Nephron (organoid): ENCODE data around the gene FARP1.

Experiments used
- H3K27ac Mint-ChIP-seq, 3 experiments: 2 replicates each; pipeline ENCODE4 v1.8.0; 2020; ENCODE audit warnings: mixed read lengths in 3 of 3, mild to moderate bottlenecking in 2 of 3, moderate library complexity in 1 of 3
- H3K27me3 Mint-ChIP-seq: 2 replicates; pipeline ENCODE4 v1.8.0; 2021; ENCODE audit warnings: low read depth, mild to moderate bottlenecking, moderate library complexity, mixed read lengths
- H3K36me3 Mint-ChIP-seq: 2 replicates; pipeline ENCODE4 v1.8.0; 2020; ENCODE audit warnings: low read depth, mixed read lengths
- H3K4me1 Mint-ChIP-seq: 2 replicates; pipeline ENCODE4 v1.8.0; 2020; ENCODE audit warnings: mixed read lengths
- H3K4me3 Mint-ChIP-seq, 3 experiments: 2 replicates each; pipeline ENCODE4 v1.8.0; 2020; ENCODE audit warnings: mild to moderate bottlenecking in 3 of 3, mixed read lengths in 3 of 3, moderate library complexity in 2 of 3
- H3K9me3 Mint-ChIP-seq: 2 replicates; pipeline ENCODE4 v1.8.0; 2020; ENCODE audit warnings: mixed read lengths
- TF ChIP-seq, protein P1 (sequence below), 3 experiments: fragments of 200-600 bp; sonication (generic); IDR thresholded peaks; one replicate each; pipeline ENCODE4 v1.5.0; 2021; ENCODE audit warnings: antibody characterized with exemption in 3 of 3; ENCODE audit not compliant: unreplicated experiment in 3 of 3

FARP1 gene

DNA sequence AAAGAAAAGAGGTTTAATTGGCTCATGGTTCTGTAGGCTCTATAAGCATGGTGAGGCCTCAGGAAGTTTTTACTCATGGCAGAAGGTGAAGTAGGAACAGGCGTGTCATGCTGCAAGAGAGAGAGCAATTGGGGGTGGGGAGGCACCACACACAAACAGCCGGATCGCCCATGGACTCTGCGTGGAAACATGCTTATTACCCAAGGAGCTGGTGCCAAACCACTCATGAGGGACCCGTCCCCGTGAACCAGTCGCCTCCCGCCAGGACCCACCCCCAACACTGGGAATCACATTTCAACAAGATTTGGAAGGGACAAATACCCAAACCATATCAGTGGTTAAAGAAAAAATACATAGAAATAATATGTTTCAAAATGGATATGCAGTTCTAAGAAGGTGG lies 208.7 kb downstream of the FARP1 start:
- Mint-ChIP-seq H3K4me3 (no peak overlapping the region), H3K9me3 (no peaks in the 10 kb centered on the region), H3K4me1 (peaks cover 47% of the 10 kb centered on the region), H3K27me3 (no peaks in the 10 kb centered on the region), H3K27ac (peak overlapping the region; percentile 10 to 66 (median 42)), H3K36me3 (peaks cover 42% of the 10 kb centered on the region)
- TF ChIP-seq, protein P1, sequence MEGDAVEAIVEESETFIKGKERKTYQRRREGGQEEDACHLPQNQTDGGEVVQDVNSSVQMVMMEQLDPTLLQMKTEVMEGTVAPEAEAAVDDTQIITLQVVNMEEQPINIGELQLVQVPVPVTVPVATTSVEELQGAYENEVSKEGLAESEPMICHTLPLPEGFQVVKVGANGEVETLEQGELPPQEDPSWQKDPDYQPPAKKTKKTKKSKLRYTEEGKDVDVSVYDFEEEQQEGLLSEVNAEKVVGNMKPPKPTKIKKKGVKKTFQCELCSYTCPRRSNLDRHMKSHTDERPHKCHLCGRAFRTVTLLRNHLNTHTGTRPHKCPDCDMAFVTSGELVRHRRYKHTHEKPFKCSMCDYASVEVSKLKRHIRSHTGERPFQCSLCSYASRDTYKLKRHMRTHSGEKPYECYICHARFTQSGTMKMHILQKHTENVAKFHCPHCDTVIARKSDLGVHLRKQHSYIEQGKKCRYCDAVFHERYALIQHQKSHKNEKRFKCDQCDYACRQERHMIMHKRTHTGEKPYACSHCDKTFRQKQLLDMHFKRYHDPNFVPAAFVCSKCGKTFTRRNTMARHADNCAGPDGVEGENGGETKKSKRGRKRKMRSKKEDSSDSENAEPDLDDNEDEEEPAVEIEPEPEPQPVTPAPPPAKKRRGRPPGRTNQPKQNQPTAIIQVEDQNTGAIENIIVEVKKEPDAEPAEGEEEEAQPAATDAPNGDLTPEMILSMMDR (IDR thresholded peaks at IDR 0.05; ENCODE audit: unreplicated experiment in 3 of 3) = no peak

DNA sequence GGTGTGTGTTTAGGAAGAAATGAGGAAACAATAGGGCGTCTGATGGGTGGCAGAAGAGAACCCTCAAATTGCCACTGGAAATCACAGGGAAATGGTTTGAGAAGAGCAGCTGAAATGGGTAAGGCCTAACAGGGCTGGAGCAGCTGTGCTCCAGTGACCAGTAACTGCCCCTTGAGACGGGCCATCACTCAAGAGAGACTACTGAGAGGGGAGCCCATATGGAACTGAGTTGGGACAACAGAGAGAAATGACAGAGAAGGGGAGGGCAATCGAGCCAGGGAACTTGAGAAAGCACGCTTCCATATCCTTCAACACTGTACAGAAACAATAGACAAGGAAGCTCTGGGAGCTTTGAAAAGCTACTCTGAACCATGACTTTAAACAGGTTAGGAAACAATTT lies 209.3 kb downstream of the FARP1 start:
- Mint-ChIP-seq H3K4me1 (peaks cover 41% of the 10 kb centered on the region), H3K27ac (peak overlapping the region; percentile 10 to 66 (median 42)), H3K27me3 (no peaks in the 10 kb centered on the region), H3K4me3 (no peak overlapping the region), H3K9me3 (peaks cover 3% of the 10 kb centered on the region), H3K36me3 (peaks cover 40% of the 10 kb centered on the region)
- TF ChIP-seq, protein P1 (IDR thresholded peaks at IDR 0.05; ENCODE audit: unreplicated experiment in 3 of 3) = no peak

DNA sequence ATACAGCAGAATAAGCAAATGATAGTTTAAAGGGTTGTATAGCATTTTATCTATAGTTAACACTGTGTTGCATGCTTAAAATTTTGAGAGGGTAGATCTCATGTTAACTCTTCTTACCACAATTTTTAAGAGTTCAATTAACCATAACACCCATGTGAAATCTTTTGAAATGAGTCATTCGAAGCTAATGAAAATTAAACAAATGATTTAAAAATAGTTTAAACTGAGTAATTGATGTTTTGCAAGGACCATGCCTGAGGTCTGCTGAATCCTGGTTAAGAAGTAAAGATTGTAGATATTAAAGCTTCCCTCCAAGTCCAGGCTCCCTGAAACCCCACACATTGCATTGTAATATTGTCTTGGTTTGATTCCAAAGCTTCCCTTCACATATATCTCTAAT lies 210.9 kb downstream of the FARP1 start:
- Mint-ChIP-seq H3K27me3 (no peaks in the 10 kb centered on the region), H3K9me3 (peaks cover 6% of the 10 kb centered on the region), H3K27ac (no peak overlapping the region), H3K4me1 (peaks cover 36% of the 10 kb centered on the region), H3K4me3 (no peak overlapping the region), H3K36me3 (peaks cover 36% of the 10 kb centered on the region)
- TF ChIP-seq, protein P1 (IDR thresholded peaks at IDR 0.05; ENCODE audit: unreplicated experiment in 3 of 3) = no peak

DNA sequence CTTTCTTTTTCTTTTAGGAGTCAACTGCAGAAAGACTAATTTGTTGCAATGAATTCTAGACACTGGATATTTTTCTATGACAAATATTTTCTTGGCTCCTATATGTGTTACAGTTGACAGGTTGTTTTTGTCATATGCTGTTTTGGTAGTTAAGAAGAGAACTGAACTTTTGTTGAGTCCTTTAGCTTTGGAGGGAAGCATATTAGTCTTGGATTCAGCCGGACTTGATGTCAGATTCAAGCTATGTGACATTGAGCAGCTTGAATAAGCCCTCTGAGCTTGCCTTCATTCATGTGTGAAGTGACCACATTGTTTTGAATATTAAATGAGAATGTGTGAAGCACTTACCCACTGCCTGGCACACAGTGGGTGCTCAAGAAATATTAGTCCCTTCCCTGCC lies 216.0 kb downstream of the FARP1 start:
- TF ChIP-seq, protein P1 (IDR thresholded peaks at IDR 0.05; ENCODE audit: unreplicated experiment in 3 of 3) = no peak
- Mint-ChIP-seq H3K36me3 (peaks cover 24% of the 10 kb centered on the region), H3K4me3 (no peak overlapping the region), H3K27ac (peak overlapping the region in 2 of 3 experiments; percentile 33 to 43), H3K4me1 (peaks cover 22% of the 10 kb centered on the region), H3K27me3 (no peaks in the 10 kb centered on the region), H3K9me3 (peaks cover 6% of the 10 kb centered on the region)

DNA sequence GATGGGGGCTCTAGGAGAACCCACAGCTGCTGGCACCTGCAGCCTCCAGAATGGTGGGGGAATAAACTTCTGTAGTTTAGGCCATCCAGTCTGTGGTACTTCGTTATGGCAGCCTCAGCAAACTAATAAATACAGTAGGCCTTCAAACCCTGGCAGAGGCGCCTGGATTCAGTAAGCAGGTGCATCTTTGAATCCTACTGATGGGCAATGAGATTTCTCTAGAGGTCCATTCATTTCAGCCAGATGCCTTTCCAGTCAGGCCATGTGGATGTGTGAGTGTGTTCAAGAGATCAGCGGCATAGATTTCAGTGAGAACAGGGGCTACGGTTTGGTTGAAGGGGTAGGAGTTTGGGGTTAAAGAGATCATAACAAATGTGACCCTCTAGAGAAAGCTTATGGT lies 217.7 kb downstream of the FARP1 start:
- H3K36me3 Mint-ChIP-seq = peaks cover 26% of the 10 kb centered on the region
- TF ChIP-seq, protein P1 (IDR thresholded peaks at IDR 0.05; ENCODE audit: unreplicated experiment in 3 of 3) = no peak
- H3K27me3 Mint-ChIP-seq = no peaks in the 10 kb centered on the region
- H3K4me3 Mint-ChIP-seq = no peak overlapping the region
- H3K27ac Mint-ChIP-seq = no peak overlapping the region
- peaks cover 32% of the 10 kb centered on the region for H3K4me1 Mint-ChIP-seq
- peaks cover 6% of the 10 kb centered on the region for H3K9me3 Mint-ChIP-seq

DNA sequence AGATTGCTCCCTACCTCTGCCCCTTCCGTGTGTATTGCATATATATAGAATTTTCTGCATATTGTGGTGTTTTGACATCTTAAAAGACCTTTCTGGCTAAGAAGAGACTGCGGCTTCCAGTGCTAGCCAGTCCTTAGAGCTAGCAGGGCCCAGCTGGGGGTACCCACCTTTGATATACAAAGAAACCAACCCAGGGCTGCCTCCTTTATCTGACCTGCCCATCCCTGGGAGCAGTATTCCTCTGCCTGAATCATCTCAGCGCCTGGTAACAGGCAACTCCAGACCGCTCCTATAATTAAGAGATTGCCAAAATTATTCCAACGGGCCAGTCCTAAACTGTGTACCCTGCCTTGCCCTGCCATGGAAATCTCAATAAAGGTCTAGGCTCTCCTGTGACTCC lies 220.4 kb downstream of the FARP1 start:
- H3K27ac Mint-ChIP-seq = peak overlapping the region in 1 of 3 experiments; percentile 2
- no peaks in the 10 kb centered on the region for H3K27me3 Mint-ChIP-seq
- H3K4me1 Mint-ChIP-seq = peaks cover 26% of the 10 kb centered on the region
- no peaks in the 10 kb centered on the region for H3K9me3 Mint-ChIP-seq
- TF ChIP-seq, protein P1 (IDR thresholded peaks at IDR 0.05; ENCODE audit: unreplicated experiment in 3 of 3) = no peak
- H3K36me3 Mint-ChIP-seq = peaks cover 25% of the 10 kb centered on the region
- H3K4me3 Mint-ChIP-seq = no peak overlapping the region
